ENCODE data around the gene CDH26.

DNA sequence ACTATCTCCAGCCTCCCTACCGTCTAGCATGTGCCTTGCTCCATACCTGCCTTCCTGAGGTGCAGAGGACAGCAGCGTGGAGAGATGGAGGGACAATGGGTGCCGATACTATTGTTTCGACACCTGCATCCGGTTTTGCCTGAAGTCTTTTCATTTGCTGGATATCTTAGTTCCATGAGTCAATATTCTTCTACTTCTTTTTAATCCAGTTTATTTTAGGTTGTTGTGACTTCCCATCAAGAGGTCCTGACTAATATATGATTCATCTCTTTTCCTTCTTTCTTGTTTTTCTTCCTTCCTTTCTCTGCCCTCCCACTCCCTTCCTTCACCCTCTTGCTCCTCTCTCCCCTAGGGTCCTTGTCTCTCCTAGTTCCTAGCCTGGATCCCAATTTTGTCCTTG is 91.4 kb downstream of the CDH26 start:
- no peak for TF ChIP-seq EZH2 (IDR thresholded peaks at IDR 0.05; ENCODE audit: insufficient read depth, poor library complexity, severe bottlenecking)
- TF ChIP-seq EZH2phosphoT487 (IDR thresholded peaks at IDR 0.05; ENCODE audit: insufficient read depth, low read depth), result no peak

Measured in GM23248 (cell line).